A549 (cell line): ENCODE measurements around the gene LRRC63.

Experiments used
- BHLHE40 ChIP-seq: IDR thresholded peaks from 2 replicates; pipeline ENCODE4 v1.6.1; 2012; ENCODE audit warnings: low read depth, low read length, inconsistent platforms
- CEBPB ChIP-seq, 2 experiments: fragments of >200 bp in 1 of 2; sonication (Bioruptor Twin) in 1 of 2; formaldehyde crosslinking in 1 of 2; IDR thresholded peaks; 2 replicates each; pipeline ENCODE4 v1.6.1; 2012 to 2016
- CHD2 ChIP-seq: fragments of 150-350 bp; IDR thresholded peaks from 2 replicates; pipeline ENCODE4 v1.6.1; 2014; ENCODE audit warnings: low read length; ENCODE audit not compliant: partially characterized antibody
- CHD4 ChIP-seq: fragments of 200-600 bp; sonication (generic); IDR thresholded peaks from 2 replicates; pipeline ENCODE4 v1.6.1; 2016; ENCODE audit warnings: antibody characterized with exemption, mild to moderate bottlenecking, borderline replicate concordance
- CTCF ChIP-seq: fragments of >200 bp; sonication (Bioruptor Twin); formaldehyde crosslinking; IDR thresholded peaks from 3 replicates; pipeline ENCODE4 v1.5.1; 2016
- EP300 ChIP-seq, 2 experiments: fragments of >200 bp; sonication (Bioruptor Twin); formaldehyde crosslinking; IDR thresholded peaks; 2 replicates in 1 of 2; 3 replicates in 1 of 2; pipeline ENCODE4 v1.6.1; 2016 to 2017
- FOXS1 ChIP-seq: fragments of 250-450 bp; sonication (Bioruptor Pico); IDR thresholded peaks from 2 replicates; pipeline ENCODE4 v1.5.0; 2020; ENCODE audit warnings: mild to moderate bottlenecking, moderate library complexity
- HDAC2 ChIP-seq: fragments of 200-600 bp; sonication (generic); IDR thresholded peaks from 2 replicates; pipeline ENCODE4 v1.6.1; 2016
- KDM5A ChIP-seq: fragments of 200-600 bp; sonication (generic); IDR thresholded peaks from 2 replicates; pipeline ENCODE4 v1.6.1; 2016; ENCODE audit warnings: antibody characterized with exemption, mild to moderate bottlenecking
- NR3C1 ChIP-seq: fragments of >200 bp; sonication (Bioruptor Twin); formaldehyde crosslinking; IDR thresholded peaks from 3 replicates; pipeline ENCODE4 v1.6.1; 2017
- POLR2A ChIP-seq: IDR thresholded peaks from 2 replicates; pipeline ENCODE4 v1.6.1; 2012; ENCODE audit warnings: mild to moderate bottlenecking, low read length
- RARB ChIP-seq: fragments of 250-450 bp; sonication (Bioruptor Pico); IDR thresholded peaks from 2 replicates; pipeline ENCODE4 v1.8.0; 2021; ENCODE audit warnings: mild to moderate bottlenecking, moderate library complexity
- SMC3 ChIP-seq: fragments of >200 bp; sonication (Bioruptor Twin); formaldehyde crosslinking; IDR thresholded peaks from 3 replicates; pipeline ENCODE4 v1.6.1; 2018; ENCODE audit warnings: inconsistent platforms
- ZFP36 ChIP-seq: fragments of 450-650 bp; IDR thresholded peaks from 2 replicates; pipeline ENCODE4 v1.6.1; 2014; ENCODE audit warnings: borderline replicate concordance; ENCODE audit not compliant: partially characterized antibody

GRCh38 chr13:46173656-46174055 is 38.1 kb upstream of the LRRC63 start:
- no peak for TF ChIP-seq CTCF
- TF ChIP-seq EP300 (IDR thresholded peaks at IDR 0.05), result no peak
- TF ChIP-seq CEBPB (IDR thresholded peaks at IDR 0.05), result no peak
- TF ChIP-seq RARB (CRISPR knock-in tag), result no peak
- no peak for TF ChIP-seq NR3C1
- no peak for TF ChIP-seq FOXS1 (CRISPR knock-in tag)
- no peak for TF ChIP-seq POLR2A
- TF ChIP-seq CHD4, result no peak
- TF ChIP-seq KDM5A, result no peak
- no peak for TF ChIP-seq SMC3
- TF ChIP-seq ZFP36, result no peak
- TF ChIP-seq BHLHE40, result no peak
- no peak for TF ChIP-seq HDAC2
- TF ChIP-seq CHD2, result no peak
